Urothelium cell line (cell line): ENCODE data around the gene CXXC5.
"Not testable (repeated sequence)": the region's sequence is repeated elsewhere in the genome, so short reads cannot be mapped to it uniquely, and the experiment has no call there.

Experiments
- DNase-seq: peaks from one replicate; pipeline ENCODE4 v3.0.0; 2011; ENCODE audit warnings: low spot score, mixed read lengths
- FAIRE-seq: peaks from 2 replicates; lab custom pipeline; 2011; peaks lifted over from hg19 to GRCh38; lab: Jason Lieb, UNC

Gene CXXC5

DNA sequence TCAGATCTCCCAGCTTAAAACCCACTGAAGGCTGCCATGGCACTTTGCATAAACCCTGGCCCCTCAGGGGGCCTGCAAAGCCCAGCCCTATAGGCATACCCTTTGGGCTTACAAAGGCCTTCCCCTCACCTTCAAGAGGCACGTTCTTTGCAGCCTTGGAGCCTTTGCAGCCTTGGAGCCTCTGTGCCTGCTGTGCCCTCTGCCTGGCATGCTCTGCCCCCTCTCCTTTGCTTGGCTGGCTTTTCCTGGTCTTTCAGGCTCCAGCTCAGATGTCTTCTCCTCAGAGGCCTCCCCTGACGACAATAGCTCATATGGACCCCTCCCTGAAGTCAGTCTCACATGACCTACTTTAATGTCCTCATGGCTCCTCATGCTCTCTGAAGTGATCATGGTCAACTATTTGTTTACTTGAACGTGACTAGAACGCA lies 60.3 kb downstream of the CXXC5 start:
- FAIRE-seq: peak; percentile 20
- no peak for DNase-seq

- DNase-seq (peak; percentile 67), FAIRE-seq (no peak)
These were observed 60.9 kb downstream of the CXXC5 start for GRCh38 chr5:139708877-139709581.

GRCh38 chr5:139709582-139710318 lies 61.6 kb downstream of the CXXC5 start:
- DNase-seq: no peak

DNA sequence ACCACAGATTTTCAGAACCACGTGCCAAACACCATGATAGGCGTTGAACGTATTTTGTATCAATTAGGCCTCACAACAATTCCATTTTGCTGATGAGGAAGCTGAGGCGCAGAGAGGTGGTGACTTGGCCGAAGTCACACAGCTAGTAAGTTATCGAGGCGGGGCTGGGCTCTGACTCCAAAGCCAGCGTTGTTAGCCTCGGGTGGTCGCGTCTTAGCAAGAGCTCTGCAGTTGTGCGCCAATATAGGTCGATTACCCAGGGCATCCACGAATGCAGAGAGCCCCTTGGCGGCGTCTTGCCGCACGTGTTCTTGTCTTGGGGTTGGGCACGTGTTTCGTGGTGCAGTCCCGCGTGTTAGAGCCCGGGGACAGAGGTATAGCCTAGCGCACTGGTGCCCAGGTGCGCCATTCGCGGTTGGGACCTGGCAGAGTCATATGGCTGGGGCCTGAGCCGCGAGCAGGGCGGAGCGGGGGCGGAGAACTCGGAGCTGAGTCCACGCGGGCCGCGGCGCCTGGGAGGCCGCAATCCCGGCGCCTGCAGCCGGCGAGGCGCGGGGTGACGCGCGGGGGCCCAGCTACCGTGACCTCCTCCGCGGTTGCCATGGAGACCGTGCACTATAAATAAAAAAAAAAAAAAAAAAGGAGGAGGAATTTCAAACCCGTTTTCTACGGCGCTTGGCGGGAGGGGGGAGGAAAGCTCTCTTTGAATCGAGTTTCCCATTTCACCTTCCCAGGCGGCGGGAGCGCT lies 62.3 kb downstream of the CXXC5 start:
- DNase-seq: peak; percentile 59
- no peak for FAIRE-seq

More at GRCh38 chr5:139709582-139710318, 61.6 kb downstream of the CXXC5 start:
- no peak for FAIRE-seq

DNA sequence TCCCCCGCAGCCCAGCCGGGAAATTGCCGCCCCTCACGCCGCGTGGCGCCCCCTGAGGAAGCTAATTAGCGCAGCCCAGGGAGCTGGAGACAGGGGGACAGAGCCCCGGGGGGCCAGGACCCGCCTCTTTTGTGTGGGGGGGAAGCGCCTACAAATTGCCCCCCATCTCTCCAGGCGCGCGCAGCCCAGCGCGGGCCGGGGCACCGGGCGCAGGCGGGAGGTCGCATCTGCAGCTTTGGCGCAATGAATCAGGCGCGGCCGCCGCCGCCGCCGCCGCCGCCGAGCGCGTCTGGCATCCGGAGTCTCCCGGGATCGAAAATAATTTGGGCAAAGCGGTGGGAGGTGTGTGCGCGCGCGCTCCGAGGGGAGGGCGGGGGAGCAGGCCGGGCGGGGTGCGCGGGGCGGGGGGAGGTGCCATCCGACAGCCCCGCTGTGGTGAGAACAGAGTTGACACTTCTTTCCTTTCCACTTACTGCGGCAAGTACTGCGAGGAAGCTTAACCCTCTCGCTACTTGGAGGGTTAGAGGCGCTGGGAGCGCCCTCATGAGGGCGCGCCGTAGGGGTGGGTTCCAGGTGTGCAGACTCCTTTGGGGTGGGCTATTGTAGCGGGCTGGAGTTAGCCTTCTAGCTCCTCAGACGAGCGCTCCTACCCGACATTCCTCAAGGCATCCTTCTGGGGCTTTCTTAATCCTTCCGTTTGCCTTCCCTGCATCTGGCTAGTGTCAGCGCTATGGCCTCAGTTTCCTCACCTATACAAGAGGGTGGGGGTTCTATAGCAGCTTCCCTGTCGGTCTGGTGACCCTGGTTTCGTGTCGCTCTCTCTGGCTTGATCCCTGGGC lies 63.1 kb downstream of the CXXC5 start:
- FAIRE-seq: no peak
- DNase-seq: peak; percentile 61

DNA sequence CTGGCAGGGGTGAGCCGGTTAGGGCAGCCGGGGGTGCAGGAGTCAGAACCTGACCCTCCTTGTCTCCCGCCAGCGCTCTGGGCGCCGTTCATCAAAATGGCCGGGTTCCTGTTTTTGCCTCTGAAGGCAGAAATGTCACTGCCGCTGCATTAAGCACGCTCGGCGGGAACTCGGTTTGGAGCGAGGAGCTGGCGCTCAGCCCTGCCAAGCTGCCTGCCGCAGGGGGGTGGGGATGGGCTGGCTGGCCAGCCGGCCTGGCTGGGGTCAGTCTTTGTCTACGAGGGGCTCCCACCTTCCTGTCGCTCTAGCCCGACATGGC lies 63.7 kb downstream of the CXXC5 start:
- no peak for DNase-seq
- no peak for FAIRE-seq

DNA sequence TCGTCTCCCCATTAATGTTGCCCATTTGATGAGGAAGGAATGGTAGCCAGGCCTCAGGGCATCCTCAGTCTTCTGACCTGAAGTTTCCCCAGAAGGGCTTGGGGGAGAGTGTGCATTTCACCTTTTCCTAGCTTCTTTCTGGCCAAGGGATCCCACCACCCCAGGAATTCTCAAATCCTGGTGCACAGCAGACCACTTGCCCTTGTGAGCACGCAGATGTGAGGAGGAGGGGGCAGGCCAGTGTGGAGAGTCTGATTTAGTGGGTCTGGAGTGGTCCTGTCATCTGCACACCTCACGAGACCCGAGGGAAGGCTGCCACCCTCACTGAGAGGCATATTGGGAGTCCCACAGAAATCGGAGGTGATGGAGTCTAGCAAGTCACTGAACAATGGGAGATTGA lies 64.3 kb downstream of the CXXC5 start:
- no peak for FAIRE-seq
- no peak for DNase-seq

DNA sequence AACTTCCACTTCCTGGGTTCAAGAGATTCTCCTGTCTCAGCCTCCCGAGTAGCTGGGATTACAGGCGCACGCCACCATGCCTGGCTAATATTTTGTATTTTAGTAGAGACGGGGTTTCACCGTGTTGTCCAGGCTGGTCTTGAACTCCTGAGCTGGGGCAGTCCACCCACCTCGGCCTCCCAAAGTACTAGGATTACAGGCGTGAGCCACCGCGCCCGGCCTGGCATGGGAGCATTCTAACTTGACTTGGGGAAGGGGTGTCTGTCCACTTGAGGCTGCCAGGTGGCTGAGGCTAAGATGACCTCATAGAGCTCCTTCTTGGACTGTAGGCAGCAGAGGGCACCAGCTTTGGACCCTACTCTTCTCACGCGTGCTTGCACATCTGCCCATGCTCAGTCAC lies 65.7 kb downstream of the CXXC5 start:
- not testable (repeated sequence) for FAIRE-seq, DNase-seq

GRCh38 chr5:139717221-139717620 lies 69.1 kb downstream of the CXXC5 start:
- FAIRE-seq (no peak), DNase-seq (no peak)

GRCh38 chr5:139718403-139718802 lies 70.3 kb downstream of the CXXC5 start:
- not testable (repeated sequence) for FAIRE-seq, DNase-seq

DNA sequence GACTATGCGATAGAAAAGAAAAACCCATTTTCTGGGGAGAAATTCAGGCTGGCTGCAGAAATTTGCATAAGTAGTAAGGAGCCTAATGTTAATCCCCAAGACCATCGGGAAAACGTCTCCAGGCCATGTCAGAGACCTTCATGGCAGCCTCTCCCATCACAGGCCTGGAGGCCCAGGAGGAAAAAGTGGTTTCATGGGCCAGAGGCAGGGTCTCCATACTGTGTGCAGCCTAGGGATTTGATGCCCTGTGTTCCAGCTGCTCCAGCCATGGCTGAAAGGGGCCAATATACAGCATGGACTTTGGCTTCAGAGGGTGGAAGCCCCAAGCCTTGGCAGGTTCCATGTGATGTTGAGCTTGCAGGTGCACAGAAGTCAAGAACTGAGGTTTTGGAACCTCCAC lies 71.8 kb downstream of the CXXC5 start:
- not testable (repeated sequence) for FAIRE-seq, DNase-seq

GRCh38 chr5:139723986-139724587 lies 75.9 kb downstream of the CXXC5 start:
- DNase-seq (no peak), FAIRE-seq (no peak)

- FAIRE-seq (no peak), DNase-seq (peak; percentile 64)
These were observed 77.1 kb downstream of the CXXC5 start for GRCh38 chr5:139725073-139725830.

GRCh38 chr5:139726248-139726647 lies 78.1 kb downstream of the CXXC5 start:
- FAIRE-seq (no peak), DNase-seq (no peak)

GRCh38 chr5:139727615-139728014 lies 79.5 kb downstream of the CXXC5 start:
- not testable (repeated sequence) for DNase-seq, FAIRE-seq

DNA sequence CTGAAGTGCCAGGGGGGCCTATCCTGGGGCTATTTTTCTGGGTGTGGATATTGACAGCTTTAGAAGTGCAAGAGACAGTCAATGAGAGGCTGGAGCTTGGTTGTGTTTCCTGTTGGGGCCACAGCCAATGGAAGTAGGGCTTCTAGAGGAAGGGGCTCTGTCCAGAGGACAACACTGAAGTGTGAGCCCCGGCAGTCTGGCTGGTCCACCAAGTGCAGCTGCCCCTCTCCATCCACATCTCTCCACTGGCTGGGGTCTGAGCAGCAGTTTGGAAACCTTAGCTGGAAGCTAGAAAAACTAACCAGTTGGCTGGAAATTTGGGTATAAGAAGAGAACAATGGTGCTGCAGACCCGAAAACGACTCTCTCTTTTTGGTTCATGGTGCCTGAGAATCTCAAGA lies 83.1 kb downstream of the CXXC5 start:
- FAIRE-seq: no peak
- no peak for DNase-seq

GRCh38 chr5:139732019-139732418 lies 83.9 kb downstream of the CXXC5 start:
- DNase-seq: no peak
- no peak for FAIRE-seq

DNA sequence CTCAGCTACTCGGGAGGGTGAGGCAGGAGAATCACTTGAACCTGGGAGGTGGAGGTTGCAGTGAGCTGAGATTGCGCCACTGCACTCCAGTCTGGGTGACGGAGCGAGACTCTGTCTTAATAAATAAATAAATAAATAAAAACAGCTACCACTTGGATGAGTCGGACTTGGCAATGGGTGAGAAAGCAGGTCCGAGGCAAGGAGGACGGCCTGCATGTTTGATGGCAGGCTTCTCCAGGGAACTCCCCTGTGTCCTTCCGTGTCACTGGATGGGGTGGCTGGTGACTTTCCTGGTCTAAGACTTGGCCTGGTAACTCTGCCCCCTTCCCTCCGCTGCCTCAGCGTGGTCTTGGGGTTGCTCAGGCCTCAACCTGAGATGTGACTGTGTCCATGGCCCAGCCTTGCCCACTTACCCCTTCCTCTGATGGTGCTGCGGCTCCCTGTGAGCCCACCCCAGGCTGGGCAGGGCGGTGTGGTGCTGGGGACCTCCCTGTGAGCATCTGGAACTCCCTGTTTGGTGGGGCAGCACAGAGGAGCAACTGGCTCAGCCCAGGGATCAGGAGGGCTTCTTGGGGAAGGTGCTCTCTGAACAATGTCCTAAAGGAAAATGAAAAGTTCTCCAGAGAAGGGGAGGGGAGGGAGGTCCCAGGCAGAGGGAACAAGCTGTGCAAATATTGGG lies 85.0 kb downstream of the CXXC5 start:
- no peak for DNase-seq
- FAIRE-seq: no peak
